NCI-H345 treated with DMSO at 0.1 percent for 48 hours (cell line): ENCODE data around the gene MAST4.
"Not testable (repeated sequence)": the region's sequence is repeated elsewhere in the genome, so short reads cannot be mapped to it uniquely, and the experiment has no call there.

ENCODE experiments used
- DNase-seq: peaks from one replicate; lab custom pipeline; 2025; ENCODE audit not compliant: unreplicated experiment; lab: John Stamatoyannopoulos, UW

The MAST4 gene

GRCh38 chr5:66741394-66741793 lies 145.2 kb downstream of the MAST4 start:
- DNase-seq, result no peak

GRCh38 chr5:66742083-66742895 lies 146.1 kb downstream of the MAST4 start:
- no peak for DNase-seq

- no peak for DNase-seq
These were observed 146.7 kb downstream of the MAST4 start for GRCh38 chr5:66742896-66743247.

GRCh38 chr5:66743344-66743743 lies 147.2 kb downstream of the MAST4 start:
- DNase-seq, result no peak

- no peak for DNase-seq
These were observed 147.8 kb downstream of the MAST4 start for GRCh38 chr5:66744040-66744439.

GRCh38 chr5:66745297-66745696 lies 149.1 kb downstream of the MAST4 start:
- no peak for DNase-seq

- DNase-seq, result no peak
These were observed 151.4 kb downstream of the MAST4 start for GRCh38 chr5:66747607-66748006.

- not testable (repeated sequence) for DNase-seq
These were observed 156.5 kb downstream of the MAST4 start for GRCh38 chr5:66752668-66753067.

GRCh38 chr5:66757219-66757833 lies 161.1 kb downstream of the MAST4 start:
- peak; percentile 11 for DNase-seq

- DNase-seq, result no peak
These were observed 161.7 kb downstream of the MAST4 start for GRCh38 chr5:66757834-66758371.

- no peak for DNase-seq
These were observed 173.0 kb downstream of the MAST4 start for GRCh38 chr5:66769030-66769733.

- no peak for DNase-seq
These were observed 173.8 kb downstream of the MAST4 start for GRCh38 chr5:66769839-66770617.

- DNase-seq, result no peak
These were observed 181.7 kb downstream of the MAST4 start for GRCh38 chr5:66777868-66778267.

GRCh38 chr5:66779528-66779927 lies 183.3 kb downstream of the MAST4 start:
- no peak for DNase-seq

- DNase-seq, result no peak
These were observed 192.4 kb downstream of the MAST4 start for GRCh38 chr5:66788556-66788955.

GRCh38 chr5:66789434-66789833 lies 193.2 kb downstream of the MAST4 start:
- no peak for DNase-seq

GRCh38 chr5:66793049-66793448 lies 196.9 kb downstream of the MAST4 start:
- DNase-seq, result no peak

- DNase-seq, result no peak
These were observed 199.5 kb downstream of the MAST4 start for GRCh38 chr5:66795682-66796081.

GRCh38 chr5:66796305-66797292 lies 200.4 kb downstream of the MAST4 start:
- peak; percentile 56 for DNase-seq

- DNase-seq, result no peak
These were observed 206.7 kb downstream of the MAST4 start for GRCh38 chr5:66802941-66803340.
